WTC11 (cell line): Measurements from ENCODE around the gene MOSPD3. TPM values are rescaled to one million over a fixed set of nuclear protein-coding genes. Genes with fewer than 3 reads are reported as not detected.
"Not testable (repeated sequence)": the region's sequence is repeated elsewhere in the genome, so short reads cannot be mapped to it uniquely, and the experiment has no call there.

ENCODE experiments used
- ATAC-seq: fragments of 200-7000 bp; cut with Tn5 transposase; 2 replicates; pipeline ENCODE4 v1.10.0; 2021; ENCODE audit warnings: mild to moderate bottlenecking, moderate library complexity
- CTCF ChIA-PET: fragments of 300-600 bp; sonication (Branson Sonifier 250); formaldehyde crosslinking; loops from one replicate; lab custom pipeline; 2021; ENCODE audit warnings: antibody characterized with exemption; lab: Charles Lee
- POLR2A ChIA-PET: fragments of 350-600 bp; sonication (Branson Sonifier 250); formaldehyde crosslinking; loops from one replicate; lab custom pipeline; 2021; ENCODE audit warnings: antibody characterized with exemption; lab: Charles Lee
- DNase-seq: peaks from one replicate; pipeline ENCODE4 v3.0.0; 2021; ENCODE audit warnings: low spot score
- H3K27ac Mint-ChIP-seq: 2 replicates; pipeline ENCODE4 v1.8.0; 2021; ENCODE audit warnings: mixed read lengths
- H3K27me3 Mint-ChIP-seq: 2 replicates; pipeline ENCODE4 v1.8.0; 2021; ENCODE audit warnings: low read depth, mild to moderate bottlenecking, moderate library complexity, mixed read lengths
- H3K36me3 Mint-ChIP-seq: 2 replicates; pipeline ENCODE4 v1.8.0; 2021; ENCODE audit warnings: mixed read lengths
- H3K4me1 Mint-ChIP-seq: 2 replicates; pipeline ENCODE4 v1.8.0; 2022; ENCODE audit warnings: mixed read lengths
- H3K4me3 Mint-ChIP-seq: 2 replicates; pipeline ENCODE4 v1.8.0; 2021; ENCODE audit warnings: mild to moderate bottlenecking, moderate library complexity, mixed read lengths
- H3K9me3 Mint-ChIP-seq: 2 replicates; pipeline ENCODE4 v1.8.0; 2021; ENCODE audit warnings: mixed read lengths
- ELF4 ChIP-seq: sonication (generic); formaldehyde crosslinking; IDR thresholded peaks from 2 replicates; pipeline ENCODE4 v1.8.1; 2022; ENCODE audit warnings: low read depth, mild to moderate bottlenecking, moderate library complexity, missing genetic modification reagents
- ETV6 ChIP-seq: sonication (generic); formaldehyde crosslinking; IDR thresholded peaks from 2 replicates; pipeline ENCODE4 v1.8.1; 2022; ENCODE audit warnings: mild to moderate bottlenecking, missing genetic modification reagents
- GABPB1 ChIP-seq: sonication (generic); formaldehyde crosslinking; IDR thresholded peaks from 2 replicates; pipeline ENCODE4 v1.8.1; 2023; ENCODE audit warnings: mild to moderate bottlenecking, missing genetic modification reagents
- HMGA2 ChIP-seq: fragments of 250-450 bp; sonication (Bioruptor Pico); IDR thresholded peaks from 2 replicates; pipeline ENCODE4 v1.4.0; 2021; ENCODE audit warnings: mild to moderate bottlenecking, moderate library complexity
- NFYB ChIP-seq: sonication (generic); formaldehyde crosslinking; conservative IDR thresholded peaks from 2 replicates; pipeline ENCODE4 v1.8.0; 2022; ENCODE audit warnings: low read depth, missing genetic modification reagents
- ZNF232 ChIP-seq: sonication (generic); formaldehyde crosslinking; IDR thresholded peaks from 2 replicates; pipeline ENCODE4 v1.8.0; 2022; ENCODE audit warnings: mild to moderate bottlenecking, missing genetic modification reagents
- ZNF416 ChIP-seq: fragments of 250-450 bp; sonication (Bioruptor Pico); IDR thresholded peaks from 2 replicates; pipeline ENCODE4 v1.9.0; 2021; ENCODE audit warnings: mild to moderate bottlenecking, inconsistent platforms
- ZNF671 ChIP-seq: fragments of 250-450 bp; sonication (Bioruptor Pico); IDR thresholded peaks from 2 replicates; pipeline ENCODE4 v1.8.0; 2021; ENCODE audit warnings: mild to moderate bottlenecking
- total RNA-seq: library from RNA; stranded (reverse); gene quantifications from 3 replicates; pipeline ENCODE4 v1.2.3, GENCODE V29; 2021
- TF ChIP-seq, protein P1 (sequence below): sonication (generic); formaldehyde crosslinking; IDR thresholded peaks from 2 replicates; pipeline ENCODE4 v1.8.0; 2022; ENCODE audit warnings: missing genetic modification reagents
- TF ChIP-seq, protein P2 (sequence below): sonication (generic); formaldehyde crosslinking; IDR thresholded peaks from 2 replicates; pipeline ENCODE4 v1.8.1; 2022; ENCODE audit warnings: low read depth, missing genetic modification reagents, borderline replicate concordance
- TF ChIP-seq, protein P3 (sequence below): sonication (generic); formaldehyde crosslinking; IDR thresholded peaks from 2 replicates; pipeline ENCODE4 v1.8.1; 2023; ENCODE audit warnings: mild to moderate bottlenecking, moderate library complexity, missing genetic modification reagents
- TF ChIP-seq, protein P4 (sequence below): fragments of 200-600 bp; IDR thresholded peaks from 2 replicates; pipeline ENCODE4 v1.8.0; 2022; ENCODE audit warnings: antibody characterized with exemption
- TF ChIP-seq, protein P5 (sequence below): sonication (generic); formaldehyde crosslinking; IDR thresholded peaks from 2 replicates; pipeline ENCODE4 v1.8.0; 2022; ENCODE audit warnings: mild to moderate bottlenecking, missing genetic modification reagents

The MOSPD3 gene
- total RNA-seq, 1 experiment from 2014 or later = 21.9 TPM

DNA sequence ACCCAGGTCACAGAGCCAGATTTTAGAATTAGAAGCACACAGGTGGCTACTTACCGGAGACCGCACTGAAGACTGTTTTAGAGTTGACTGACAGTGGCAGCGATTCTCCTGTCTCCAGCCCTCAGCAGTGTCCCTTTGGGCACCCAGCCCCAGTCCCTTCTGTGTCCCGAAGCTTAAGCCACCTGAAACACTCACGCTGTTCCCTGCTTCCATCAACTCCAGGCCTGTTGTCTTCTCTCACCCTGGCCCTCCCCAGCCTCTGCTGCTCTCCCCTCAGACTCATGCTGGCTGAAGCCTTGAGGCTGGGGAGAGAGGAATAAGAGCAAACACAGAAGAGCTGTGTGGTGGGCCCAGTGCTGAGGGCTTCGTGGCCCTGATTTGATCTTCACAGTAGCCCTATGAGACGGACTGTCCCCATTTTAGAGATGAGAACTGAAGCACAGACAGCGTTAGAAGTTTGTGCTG, 49.2 kb upstream of the MOSPD3 start:
- DNase-seq (no peak), ATAC-seq (no peak)
- H3K36me3 Mint-ChIP-seq = no peaks in the 10 kb centered on the region
- ChIA-PET CTCF (interaction anchor here (0.5 to 2.8 kb wide), 26 partner anchors 8 to 162 kb away, joined by 3 to 41 read pairs (median 6); partner anchors contain the start of genes FBXO24, LRCH4, POP7 and TSC22D4), POLR2A (interaction anchor here (0.6 to 0.9 kb wide), 2 partner anchors 23 to 275 kb away, joined by 4 read pairs; partner anchors contain the start of gene FBXO24)
- H3K4me3 Mint-ChIP-seq = no peak overlapping the region
- H3K4me1 Mint-ChIP-seq = peaks cover 17% of the 10 kb centered on the region
- H3K27me3 Mint-ChIP-seq = no peaks in the 10 kb centered on the region
- no peak overlapping the region for H3K27ac Mint-ChIP-seq
- TF ChIP-seq ZNF671 (CRISPR knock-in tag) (no peak), ZNF416 (CRISPR knock-in tag) (no peak), ELF4 (CRISPR knock-in tag) (no peak), ZNF232 (CRISPR knock-in tag) (no peak)
- TF ChIP-seq, protein P1, sequence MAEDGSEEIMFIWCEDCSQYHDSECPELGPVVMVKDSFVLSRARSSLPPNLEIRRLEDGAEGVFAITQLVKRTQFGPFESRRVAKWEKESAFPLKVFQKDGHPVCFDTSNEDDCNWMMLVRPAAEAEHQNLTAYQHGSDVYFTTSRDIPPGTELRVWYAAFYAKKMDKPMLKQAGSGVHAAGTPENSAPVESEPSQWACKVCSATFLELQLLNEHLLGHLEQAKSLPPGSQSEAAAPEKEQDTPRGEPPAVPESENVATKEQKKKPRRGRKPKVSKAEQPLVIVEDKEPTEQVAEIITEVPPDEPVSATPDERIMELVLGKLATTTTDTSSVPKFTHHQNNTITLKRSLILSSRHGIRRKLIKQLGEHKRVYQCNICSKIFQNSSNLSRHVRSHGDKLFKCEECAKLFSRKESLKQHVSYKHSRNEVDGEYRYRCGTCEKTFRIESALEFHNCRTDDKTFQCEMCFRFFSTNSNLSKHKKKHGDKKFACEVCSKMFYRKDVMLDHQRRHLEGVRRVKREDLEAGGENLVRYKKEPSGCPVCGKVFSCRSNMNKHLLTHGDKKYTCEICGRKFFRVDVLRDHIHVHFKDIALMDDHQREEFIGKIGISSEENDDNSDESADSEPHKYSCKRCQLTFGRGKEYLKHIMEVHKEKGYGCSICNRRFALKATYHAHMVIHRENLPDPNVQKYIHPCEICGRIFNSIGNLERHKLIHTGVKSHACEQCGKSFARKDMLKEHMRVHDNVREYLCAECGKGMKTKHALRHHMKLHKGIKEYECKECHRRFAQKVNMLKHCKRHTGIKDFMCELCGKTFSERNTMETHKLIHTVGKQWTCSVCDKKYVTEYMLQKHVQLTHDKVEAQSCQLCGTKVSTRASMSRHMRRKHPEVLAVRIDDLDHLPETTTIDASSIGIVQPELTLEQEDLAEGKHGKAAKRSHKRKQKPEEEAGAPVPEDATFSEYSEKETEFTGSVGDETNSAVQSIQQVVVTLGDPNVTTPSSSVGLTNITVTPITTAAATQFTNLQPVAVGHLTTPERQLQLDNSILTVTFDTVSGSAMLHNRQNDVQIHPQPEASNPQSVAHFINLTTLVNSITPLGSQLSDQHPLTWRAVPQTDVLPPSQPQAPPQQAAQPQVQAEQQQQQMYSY (CRISPR knock-in tag) = no peak
- TF ChIP-seq, protein P2, sequence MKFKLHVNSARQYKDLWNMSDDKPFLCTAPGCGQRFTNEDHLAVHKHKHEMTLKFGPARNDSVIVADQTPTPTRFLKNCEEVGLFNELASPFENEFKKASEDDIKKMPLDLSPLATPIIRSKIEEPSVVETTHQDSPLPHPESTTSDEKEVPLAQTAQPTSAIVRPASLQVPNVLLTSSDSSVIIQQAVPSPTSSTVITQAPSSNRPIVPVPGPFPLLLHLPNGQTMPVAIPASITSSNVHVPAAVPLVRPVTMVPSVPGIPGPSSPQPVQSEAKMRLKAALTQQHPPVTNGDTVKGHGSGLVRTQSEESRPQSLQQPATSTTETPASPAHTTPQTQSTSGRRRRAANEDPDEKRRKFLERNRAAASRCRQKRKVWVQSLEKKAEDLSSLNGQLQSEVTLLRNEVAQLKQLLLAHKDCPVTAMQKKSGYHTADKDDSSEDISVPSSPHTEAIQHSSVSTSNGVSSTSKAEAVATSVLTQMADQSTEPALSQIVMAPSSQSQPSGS (CRISPR knock-in tag) = no peak
- no peaks in the 10 kb centered on the region for H3K9me3 Mint-ChIP-seq

DNA sequence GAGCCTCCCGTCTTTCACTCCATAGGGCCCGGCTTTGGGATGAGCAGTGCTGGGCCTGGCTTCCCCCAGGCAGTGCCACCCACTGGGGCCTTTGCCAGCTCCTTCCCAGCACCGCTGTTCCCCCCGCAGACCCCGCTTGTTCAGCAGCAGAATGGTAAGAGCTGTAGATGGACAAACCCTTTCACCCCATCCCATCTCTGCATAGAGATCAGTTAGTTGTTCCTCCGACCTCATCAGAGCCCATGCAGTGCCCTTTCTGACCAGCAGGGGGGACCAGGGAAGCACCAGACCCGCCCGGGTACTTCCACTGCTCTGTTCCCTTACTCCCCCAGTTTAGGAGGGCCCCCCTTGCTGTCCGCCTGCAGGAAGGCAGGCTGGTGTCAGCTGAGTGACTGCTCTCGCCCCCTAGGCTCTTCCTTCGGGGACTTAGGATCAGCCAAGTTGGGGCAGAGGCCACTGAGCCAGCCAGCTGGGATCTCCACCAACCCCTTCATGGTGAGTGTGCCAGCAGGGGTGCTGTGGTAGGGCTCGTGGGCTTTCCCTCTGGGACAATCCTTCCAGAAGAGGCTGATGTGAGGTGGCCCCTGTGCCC, 48.4 kb upstream of the MOSPD3 start:
- peak; percentile 94 for DNase-seq
- CTCF ChIA-PET = interaction anchor here (0.5 to 2.8 kb wide), 40 partner anchors 8 to 339 kb away, joined by 3 to 41 read pairs (median 4); partner anchors contain the start of genes ACTL6B, AGFG2, FBXO24 and LRCH4
- TF ChIP-seq, protein P3, sequence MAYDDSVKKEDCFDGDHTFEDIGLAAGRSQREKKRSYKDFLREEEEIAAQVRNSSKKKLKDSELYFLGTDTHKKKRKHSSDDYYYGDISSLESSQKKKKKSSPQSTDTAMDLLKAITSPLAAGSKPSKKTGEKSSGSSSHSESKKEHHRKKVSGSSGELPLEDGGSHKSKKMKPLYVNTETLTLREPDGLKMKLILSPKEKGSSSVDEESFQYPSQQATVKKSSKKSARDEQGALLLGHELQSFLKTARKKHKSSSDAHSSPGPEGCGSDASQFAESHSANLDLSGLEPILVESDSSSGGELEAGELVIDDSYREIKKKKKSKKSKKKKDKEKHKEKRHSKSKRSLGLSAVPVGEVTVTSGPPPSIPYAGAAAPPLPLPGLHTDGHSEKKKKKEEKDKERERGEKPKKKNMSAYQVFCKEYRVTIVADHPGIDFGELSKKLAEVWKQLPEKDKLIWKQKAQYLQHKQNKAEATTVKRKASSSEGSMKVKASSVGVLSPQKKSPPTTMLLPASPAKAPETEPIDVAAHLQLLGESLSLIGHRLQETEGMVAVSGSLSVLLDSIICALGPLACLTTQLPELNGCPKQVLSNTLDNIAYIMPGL = peak; percentile 42; the same call in 1 of the 2 replicates
- TF ChIP-seq NFYB (CRISPR knock-in tag) (no peak), GABPB1 (CRISPR knock-in tag) (peak; percentile 34; the same call in 1 of the 2 replicates), HMGA2 (CRISPR knock-in tag) (no peak), ETV6 (CRISPR knock-in tag) (peak; percentile 20; the same call in 1 of the 2 replicates)
- TF ChIP-seq, protein P4, sequence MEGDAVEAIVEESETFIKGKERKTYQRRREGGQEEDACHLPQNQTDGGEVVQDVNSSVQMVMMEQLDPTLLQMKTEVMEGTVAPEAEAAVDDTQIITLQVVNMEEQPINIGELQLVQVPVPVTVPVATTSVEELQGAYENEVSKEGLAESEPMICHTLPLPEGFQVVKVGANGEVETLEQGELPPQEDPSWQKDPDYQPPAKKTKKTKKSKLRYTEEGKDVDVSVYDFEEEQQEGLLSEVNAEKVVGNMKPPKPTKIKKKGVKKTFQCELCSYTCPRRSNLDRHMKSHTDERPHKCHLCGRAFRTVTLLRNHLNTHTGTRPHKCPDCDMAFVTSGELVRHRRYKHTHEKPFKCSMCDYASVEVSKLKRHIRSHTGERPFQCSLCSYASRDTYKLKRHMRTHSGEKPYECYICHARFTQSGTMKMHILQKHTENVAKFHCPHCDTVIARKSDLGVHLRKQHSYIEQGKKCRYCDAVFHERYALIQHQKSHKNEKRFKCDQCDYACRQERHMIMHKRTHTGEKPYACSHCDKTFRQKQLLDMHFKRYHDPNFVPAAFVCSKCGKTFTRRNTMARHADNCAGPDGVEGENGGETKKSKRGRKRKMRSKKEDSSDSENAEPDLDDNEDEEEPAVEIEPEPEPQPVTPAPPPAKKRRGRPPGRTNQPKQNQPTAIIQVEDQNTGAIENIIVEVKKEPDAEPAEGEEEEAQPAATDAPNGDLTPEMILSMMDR = peak; percentile 99
- TF ChIP-seq, protein P5, sequence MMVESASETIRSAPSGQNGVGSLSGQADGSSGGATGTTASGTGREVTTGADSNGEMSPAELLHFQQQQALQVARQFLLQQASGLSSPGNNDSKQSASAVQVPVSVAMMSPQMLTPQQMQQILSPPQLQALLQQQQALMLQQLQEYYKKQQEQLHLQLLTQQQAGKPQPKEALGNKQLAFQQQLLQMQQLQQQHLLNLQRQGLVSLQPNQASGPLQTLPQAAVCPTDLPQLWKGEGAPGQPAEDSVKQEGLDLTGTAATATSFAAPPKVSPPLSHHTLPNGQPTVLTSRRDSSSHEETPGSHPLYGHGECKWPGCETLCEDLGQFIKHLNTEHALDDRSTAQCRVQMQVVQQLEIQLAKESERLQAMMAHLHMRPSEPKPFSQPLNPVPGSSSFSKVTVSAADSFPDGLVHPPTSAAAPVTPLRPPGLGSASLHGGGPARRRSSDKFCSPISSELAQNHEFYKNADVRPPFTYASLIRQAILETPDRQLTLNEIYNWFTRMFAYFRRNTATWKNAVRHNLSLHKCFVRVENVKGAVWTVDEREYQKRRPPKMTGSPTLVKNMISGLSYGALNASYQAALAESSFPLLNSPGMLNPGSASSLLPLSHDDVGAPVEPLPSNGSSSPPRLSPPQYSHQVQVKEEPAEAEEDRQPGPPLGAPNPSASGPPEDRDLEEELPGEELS = 0 out of 2 replicates have a peak, but pooled peaks have one; percentile 26
- TF ChIP-seq, all 79 proteins: peak for 5
- Mint-ChIP-seq H3K4me1 (peaks cover 23% of the 10 kb centered on the region), H3K36me3 (no peaks in the 10 kb centered on the region), H3K27me3 (no peaks in the 10 kb centered on the region; the same call in 1 of the 2 replicates), H3K4me3 (no peak overlapping the region), H3K9me3 (no peaks in the 10 kb centered on the region), H3K27ac (no peak overlapping the region)
- POLR2A ChIA-PET = interaction anchor here (0.6 to 0.9 kb wide), 3 partner anchors 23 to 1507 kb away, joined by 4 read pairs; partner anchors contain the start of gene FBXO24
- peak; percentile 72 for ATAC-seq

DNA sequence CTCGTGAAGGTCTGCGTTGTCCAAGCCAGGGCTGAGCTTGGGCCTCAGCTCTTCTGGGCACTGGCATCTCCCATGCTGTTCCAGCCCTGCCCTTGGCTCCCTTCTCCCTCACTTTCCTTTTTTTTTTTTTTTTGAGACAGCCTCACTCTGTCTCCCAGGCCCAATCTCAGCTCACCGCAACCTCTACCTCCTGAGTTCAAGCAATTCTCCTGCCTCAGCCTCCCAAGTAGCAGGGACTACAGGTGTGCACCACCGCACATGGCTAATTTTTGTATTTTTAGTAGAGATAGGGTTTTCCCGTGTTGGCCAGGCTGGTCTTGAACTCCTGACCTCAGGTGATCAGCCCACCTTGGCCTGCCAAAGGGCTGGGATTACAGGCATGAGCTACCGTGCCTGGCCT, 47.9 kb upstream of the MOSPD3 start:
- ATAC-seq, DNase-seq, H3K9me3 Mint-ChIP-seq, H3K4me3 Mint-ChIP-seq, H3K27me3 Mint-ChIP-seq, H3K36me3 Mint-ChIP-seq, H3K27ac Mint-ChIP-seq: not testable (repeated sequence)
- H3K4me1 Mint-ChIP-seq = peaks cover 28% of the 10 kb centered on the region
- CTCF ChIA-PET = interaction anchor here (0.6 to 2.8 kb wide), 37 partner anchors 8 to 338 kb away, joined by 3 to 41 read pairs (median 5); partner anchors contain the start of genes ACTL6B, AGFG2, FBXO24 and LRCH4
- POLR2A ChIA-PET = interaction anchor here (0.6 kb wide), 1 partner anchor 1508 kb away, joined by 4 read pairs; no protein-coding TSS in a partner anchor
